Measurements from ENCODE around the gene ENOSF1.
"Not testable (repeated sequence)": the region's sequence is repeated elsewhere in the genome, so short reads cannot be mapped to it uniquely, and the experiment has no call there.

The ENOSF1 gene, protein sequence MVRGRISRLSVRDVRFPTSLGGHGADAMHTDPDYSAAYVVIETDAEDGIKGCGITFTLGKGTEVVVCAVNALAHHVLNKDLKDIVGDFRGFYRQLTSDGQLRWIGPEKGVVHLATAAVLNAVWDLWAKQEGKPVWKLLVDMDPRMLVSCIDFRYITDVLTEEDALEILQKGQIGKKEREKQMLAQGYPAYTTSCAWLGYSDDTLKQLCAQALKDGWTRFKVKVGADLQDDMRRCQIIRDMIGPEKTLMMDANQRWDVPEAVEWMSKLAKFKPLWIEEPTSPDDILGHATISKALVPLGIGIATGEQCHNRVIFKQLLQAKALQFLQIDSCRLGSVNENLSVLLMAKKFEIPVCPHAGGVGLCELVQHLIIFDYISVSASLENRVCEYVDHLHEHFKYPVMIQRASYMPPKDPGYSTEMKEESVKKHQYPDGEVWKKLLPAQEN

DNA sequence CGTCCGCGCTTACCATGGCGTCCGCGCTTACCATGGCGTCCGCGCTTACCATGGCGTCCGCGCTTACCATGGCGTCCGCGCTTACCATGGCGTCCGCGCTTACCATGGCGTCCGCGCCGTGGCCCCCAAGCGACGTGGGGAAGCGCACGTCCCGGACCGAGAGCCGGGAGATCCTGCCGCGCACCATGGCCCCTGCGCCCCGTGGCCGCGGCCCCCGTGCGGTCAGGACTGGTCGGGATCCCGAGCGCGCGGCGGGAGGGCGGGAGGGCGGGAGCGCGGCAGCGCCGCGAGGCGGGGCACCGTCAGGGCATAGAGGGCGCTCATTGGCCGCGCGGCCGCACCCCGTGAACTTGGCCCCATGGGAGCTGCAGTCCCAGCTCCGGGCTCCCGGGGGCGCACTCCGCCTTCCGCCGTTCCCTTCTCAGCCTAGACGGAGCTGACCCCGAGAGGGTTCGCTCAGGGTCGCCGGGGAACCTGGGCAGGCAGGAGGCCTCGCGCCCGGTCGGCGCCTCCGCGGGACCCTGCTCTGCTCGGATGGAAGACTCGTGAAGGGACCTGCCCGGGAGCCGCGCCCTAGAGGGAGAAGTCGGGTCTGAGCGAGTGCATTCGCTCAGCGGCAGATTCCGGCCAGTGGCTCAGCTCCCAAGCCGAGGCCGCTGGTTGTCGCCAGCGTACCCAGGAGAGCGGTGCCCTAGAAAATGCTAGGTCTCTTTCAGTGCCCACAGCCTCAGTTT is at the start of gene ENOSF1:
ENOSF1 (minus strand) TSS at position 230 of the 734 bp plus-strand sequence; CDS start at position 187, 43 bp downstream.
- Histone ChIP-seq H3F3A (ENCODE audit: low read depth) (no peaks in the 10 kb centered on the region; the same call in 1 of the 2 replicates), H3K79me2 (ENCODE audit: insufficient read depth, low read length) (peaks cover 11% of the 10 kb centered on the region; the same call in 1 of the 2 replicates), H3K9me3 (ENCODE audit: insufficient read depth, low read depth, low read length) (0 out of 2 replicates have a peak, but pooled peaks cover 2% of the 10 kb centered on the region), H2AFZ (ENCODE audit: low read length) (peak within 1 kb of the TSS; percentile 74), H3K4me3 (ENCODE audit: low read length, poor library complexity, severe bottlenecking) (peak within 1 kb of the TSS; percentile 80), H3K4me2 (ENCODE audit: low read depth, low read length, poor library complexity, severe bottlenecking) (peak within 1 kb of the TSS; percentile 70), H4K20me1 (ENCODE audit: insufficient read depth, low read length, poor library complexity, severe bottlenecking) (no peaks in the 10 kb centered on the region), H3K9me2 (replicated peaks; ENCODE audit: low read depth, low read length) (no peaks in the 10 kb centered on the region), H3K9ac (ENCODE audit: low read depth, low read length, poor library complexity, severe bottlenecking) (peak within 1 kb of the TSS; percentile 81), H3K36me3 (ENCODE audit: insufficient read depth, low read length) (no peaks in the 10 kb centered on the region), H3K4me1 (ENCODE audit: insufficient read depth, low read length, poor library complexity, severe bottlenecking) (no peaks in the 10 kb centered on the region), H3K27me3 (ENCODE audit: insufficient read depth, low read length, poor library complexity, severe bottlenecking) (no peaks in the 10 kb centered on the region)
- TF ChIP-seq EZH2phosphoT487 (IDR thresholded peaks at IDR 0.05; ENCODE audit: borderline replicate concordance): no peak
- TF ChIP-seq, protein P1, sequence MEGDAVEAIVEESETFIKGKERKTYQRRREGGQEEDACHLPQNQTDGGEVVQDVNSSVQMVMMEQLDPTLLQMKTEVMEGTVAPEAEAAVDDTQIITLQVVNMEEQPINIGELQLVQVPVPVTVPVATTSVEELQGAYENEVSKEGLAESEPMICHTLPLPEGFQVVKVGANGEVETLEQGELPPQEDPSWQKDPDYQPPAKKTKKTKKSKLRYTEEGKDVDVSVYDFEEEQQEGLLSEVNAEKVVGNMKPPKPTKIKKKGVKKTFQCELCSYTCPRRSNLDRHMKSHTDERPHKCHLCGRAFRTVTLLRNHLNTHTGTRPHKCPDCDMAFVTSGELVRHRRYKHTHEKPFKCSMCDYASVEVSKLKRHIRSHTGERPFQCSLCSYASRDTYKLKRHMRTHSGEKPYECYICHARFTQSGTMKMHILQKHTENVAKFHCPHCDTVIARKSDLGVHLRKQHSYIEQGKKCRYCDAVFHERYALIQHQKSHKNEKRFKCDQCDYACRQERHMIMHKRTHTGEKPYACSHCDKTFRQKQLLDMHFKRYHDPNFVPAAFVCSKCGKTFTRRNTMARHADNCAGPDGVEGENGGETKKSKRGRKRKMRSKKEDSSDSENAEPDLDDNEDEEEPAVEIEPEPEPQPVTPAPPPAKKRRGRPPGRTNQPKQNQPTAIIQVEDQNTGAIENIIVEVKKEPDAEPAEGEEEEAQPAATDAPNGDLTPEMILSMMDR (conservative IDR thresholded peaks at IDR 0.05; ENCODE audit: low read length): peak; percentile 38

DNA sequence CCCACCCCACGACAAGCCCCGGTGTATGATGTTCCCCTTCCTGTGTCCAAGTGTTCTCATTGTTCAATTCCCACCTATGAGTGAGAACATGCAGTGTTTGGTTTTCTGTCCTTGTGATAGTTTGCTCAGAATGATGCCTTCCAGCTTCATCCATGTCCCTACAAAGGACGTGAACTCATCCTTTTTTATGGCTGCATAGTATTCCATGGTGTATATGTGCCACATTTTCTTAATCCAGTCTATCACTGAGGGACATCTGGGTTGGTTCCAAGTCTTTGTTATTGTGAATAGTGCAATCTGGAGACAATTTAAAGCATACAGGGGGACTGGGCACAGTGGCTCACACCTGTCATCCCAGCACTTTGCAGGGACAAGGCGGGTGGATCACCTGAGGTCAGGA is 47.4 kb upstream of the ENOSF1 start:
- H3K4me2 ChIP-seq (ENCODE audit: low read depth, low read length, poor library complexity, severe bottlenecking); H3K27me3 ChIP-seq (ENCODE audit: insufficient read depth, low read length, poor library complexity, severe bottlenecking); H3K4me3 ChIP-seq (ENCODE audit: low read length, poor library complexity, severe bottlenecking); H2AFZ ChIP-seq (ENCODE audit: low read length); H3K36me3 ChIP-seq (ENCODE audit: insufficient read depth, low read length); H3K9ac ChIP-seq (ENCODE audit: low read depth, low read length, poor library complexity, severe bottlenecking); H3K9me2 ChIP-seq (replicated peaks; ENCODE audit: low read depth, low read length); H3K4me1 ChIP-seq (ENCODE audit: insufficient read depth, low read length, poor library complexity, severe bottlenecking); H3K79me2 ChIP-seq (ENCODE audit: insufficient read depth, low read length); H3F3A ChIP-seq (ENCODE audit: low read depth); H4K20me1 ChIP-seq (ENCODE audit: insufficient read depth, low read length, poor library complexity, severe bottlenecking); H3K9me3 ChIP-seq (ENCODE audit: insufficient read depth, low read depth, low read length): not testable (repeated sequence)

DNA sequence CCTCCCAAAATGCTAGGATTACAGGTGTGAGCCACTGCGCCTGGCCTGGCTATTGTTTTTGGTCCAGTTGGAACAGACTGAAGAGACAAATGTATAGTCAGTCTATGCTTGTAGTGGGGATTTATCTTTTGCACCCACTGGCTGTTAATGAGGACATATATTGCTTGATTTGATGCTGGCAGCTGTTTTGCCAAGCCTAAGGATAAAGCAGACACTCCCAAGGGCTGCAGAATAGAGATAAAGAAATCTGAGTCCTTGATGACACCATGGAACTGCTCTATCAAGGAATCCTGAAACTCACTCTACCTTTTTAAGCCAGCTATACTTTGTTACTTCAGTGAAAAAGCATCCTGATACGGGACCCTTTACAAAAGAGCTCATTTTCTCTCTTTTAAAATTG is 43.1 kb upstream of the ENOSF1 start:
- Histone ChIP-seq H3K27me3 (ENCODE audit: insufficient read depth, low read length, poor library complexity, severe bottlenecking) (no peaks in the 10 kb centered on the region), H3K9me3 (ENCODE audit: insufficient read depth, low read depth, low read length) (no peaks in the 10 kb centered on the region), H2AFZ (ENCODE audit: low read length) (no peak overlapping the region), H3F3A (ENCODE audit: low read depth) (no peaks in the 10 kb centered on the region), H3K4me3 (ENCODE audit: low read length, poor library complexity, severe bottlenecking) (no peak overlapping the region), H4K20me1 (ENCODE audit: insufficient read depth, low read length, poor library complexity, severe bottlenecking) (no peaks in the 10 kb centered on the region), H3K9ac (ENCODE audit: low read depth, low read length, poor library complexity, severe bottlenecking) (no peak overlapping the region), H3K9me2 (replicated peaks; ENCODE audit: low read depth, low read length) (no peaks in the 10 kb centered on the region), H3K4me1 (ENCODE audit: insufficient read depth, low read length, poor library complexity, severe bottlenecking) (no peaks in the 10 kb centered on the region), H3K79me2 (ENCODE audit: insufficient read depth, low read length) (no peaks in the 10 kb centered on the region), H3K36me3 (ENCODE audit: insufficient read depth, low read length) (no peaks in the 10 kb centered on the region), H3K4me2 (ENCODE audit: low read depth, low read length, poor library complexity, severe bottlenecking) (no peak overlapping the region)
- TF ChIP-seq, protein P1 (conservative IDR thresholded peaks at IDR 0.05; ENCODE audit: low read length): no peak
- no peak for TF ChIP-seq EZH2phosphoT487 (IDR thresholded peaks at IDR 0.05; ENCODE audit: borderline replicate concordance)
